ENCODE data around the gene OBSCN.

OBSCN gene

DNA sequence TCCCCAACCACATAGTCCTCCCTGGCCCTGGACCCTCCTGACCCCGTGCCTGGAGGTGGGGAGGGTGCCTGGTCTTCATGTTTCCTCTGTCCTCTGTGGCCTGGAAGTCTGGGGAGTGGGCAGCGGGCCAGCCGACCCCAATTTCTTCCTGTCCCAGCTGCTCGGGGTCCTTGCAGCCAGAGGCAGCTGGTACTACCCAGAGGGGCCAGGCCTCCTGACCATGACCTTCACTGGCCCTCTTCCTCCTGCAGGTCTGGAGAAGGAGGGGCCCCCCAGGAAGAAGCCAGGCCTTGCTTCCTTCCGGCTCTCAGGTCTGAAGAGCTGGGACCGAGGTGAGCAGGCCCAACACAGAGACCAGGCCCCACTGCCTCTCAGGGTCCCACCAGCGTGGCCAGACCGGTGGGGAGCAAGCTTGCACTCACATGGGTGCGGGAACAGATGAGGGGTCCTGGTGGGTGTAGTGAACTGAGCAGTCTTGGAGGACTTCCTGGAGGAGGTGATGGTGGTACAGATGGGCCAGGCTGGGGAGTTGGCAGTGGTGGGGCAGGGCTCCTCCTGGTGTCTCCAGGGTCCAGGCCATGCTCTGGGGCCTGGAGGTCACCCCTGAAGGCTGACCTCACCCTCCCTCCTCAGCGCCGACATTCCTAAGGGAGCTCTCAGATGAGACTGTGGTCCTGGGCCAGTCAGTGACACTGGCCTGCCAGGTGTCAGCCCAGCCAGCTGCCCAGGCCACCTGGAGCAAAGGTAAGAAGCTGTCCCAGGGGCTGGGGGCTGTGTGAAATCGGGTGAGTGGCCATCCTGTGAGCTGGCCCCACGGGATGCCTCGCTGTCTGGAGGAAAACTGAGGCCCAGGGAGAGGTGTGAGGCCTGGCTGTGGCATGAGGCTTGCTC lies 166.1 kb downstream of the OBSCN start:
- DNase-seq, result no peak

DNA sequence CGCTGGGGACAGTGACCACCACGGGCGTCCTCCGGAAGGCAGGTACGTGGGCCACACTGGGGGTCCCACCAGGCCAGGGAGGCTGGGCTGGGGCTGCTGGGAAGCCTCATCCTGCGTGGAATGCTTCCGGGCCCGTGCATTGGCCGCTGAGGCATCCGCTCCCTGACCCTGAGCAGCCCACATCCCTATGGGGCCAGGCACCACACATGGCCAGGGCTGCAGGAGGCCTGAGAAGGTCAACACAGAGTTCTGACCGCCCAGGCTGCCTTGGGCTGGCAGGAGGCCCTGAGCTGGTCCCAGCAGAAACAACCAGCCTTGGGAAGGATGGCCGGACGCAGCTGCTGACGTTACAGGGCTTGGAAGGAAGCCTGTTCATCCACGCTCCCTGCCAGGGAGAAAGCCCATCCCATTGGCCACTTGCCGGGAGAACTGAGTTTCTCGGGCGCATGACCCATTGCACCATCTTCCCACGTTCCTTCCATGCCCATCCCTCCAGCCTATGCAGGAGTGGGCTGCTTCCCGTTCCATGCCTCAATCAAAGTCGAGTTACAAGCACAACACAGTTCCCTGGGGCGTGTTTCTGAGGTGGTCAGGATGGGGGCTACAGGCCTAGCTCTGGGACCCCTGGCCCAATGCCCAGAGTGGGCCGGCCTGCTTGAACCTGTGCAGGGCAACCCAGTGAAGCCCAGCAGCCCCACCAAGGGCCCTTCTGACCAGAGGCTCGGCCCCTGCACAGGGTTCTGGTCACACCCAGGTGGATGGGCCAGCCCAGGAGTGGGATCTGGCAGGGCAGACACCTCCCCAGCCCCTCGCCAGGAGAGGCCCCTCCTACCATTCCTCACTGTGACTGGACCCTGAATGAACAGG lies 167.1 kb downstream of the OBSCN start:
- no peak for DNase-seq

DNA sequence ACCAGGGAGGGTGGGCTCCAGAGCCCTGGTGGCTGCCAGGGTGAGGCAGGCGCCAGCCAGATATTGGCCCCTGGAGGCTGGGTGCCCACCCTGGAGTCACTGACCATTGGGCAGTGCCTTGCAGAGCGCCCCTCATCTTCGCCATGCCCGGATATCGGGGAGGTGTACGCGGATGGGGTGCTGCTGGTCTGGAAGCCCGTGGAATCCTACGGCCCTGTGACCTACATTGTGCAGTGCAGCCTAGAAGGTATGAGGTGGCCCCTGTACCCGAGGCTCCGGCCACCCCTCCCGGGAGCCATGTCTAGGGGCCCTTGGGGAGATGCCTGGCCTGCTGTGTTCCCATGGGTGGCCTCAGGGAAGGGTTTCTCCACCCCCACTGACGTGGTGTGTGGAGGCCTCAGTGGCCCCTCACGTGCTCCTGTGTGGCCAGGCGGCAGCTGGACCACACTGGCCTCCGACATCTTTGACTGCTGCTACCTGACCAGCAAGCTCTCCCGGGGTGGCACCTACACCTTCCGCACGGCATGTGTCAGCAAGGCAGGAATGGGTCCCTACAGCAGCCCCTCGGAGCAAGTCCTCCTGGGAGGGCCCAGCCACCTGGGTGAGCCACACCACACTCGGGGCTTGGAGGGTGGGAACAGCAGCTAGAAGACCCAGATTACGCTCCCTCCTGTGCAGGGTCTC lies 167.9 kb downstream of the OBSCN start:
- DNase-seq, result no peak

DNA sequence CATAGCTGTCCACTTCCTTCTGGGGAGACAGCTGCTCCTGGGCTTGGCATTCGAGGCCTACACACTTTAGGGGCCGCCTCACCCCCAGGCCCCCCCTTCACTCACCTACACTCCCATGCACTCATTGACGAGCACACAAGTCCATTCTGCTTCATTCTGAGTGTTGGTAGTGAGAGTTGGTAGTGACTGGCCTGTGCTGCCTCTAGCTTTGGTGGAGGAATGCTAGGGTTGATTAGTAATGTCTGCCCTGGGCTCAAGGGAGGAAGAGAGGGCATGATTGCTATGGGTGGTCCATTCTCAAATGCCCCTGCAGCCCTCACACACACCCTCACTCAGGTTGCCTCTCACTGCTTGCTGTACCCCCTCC lies 168.4 kb downstream of the OBSCN start:
- no peak for DNase-seq

DNA sequence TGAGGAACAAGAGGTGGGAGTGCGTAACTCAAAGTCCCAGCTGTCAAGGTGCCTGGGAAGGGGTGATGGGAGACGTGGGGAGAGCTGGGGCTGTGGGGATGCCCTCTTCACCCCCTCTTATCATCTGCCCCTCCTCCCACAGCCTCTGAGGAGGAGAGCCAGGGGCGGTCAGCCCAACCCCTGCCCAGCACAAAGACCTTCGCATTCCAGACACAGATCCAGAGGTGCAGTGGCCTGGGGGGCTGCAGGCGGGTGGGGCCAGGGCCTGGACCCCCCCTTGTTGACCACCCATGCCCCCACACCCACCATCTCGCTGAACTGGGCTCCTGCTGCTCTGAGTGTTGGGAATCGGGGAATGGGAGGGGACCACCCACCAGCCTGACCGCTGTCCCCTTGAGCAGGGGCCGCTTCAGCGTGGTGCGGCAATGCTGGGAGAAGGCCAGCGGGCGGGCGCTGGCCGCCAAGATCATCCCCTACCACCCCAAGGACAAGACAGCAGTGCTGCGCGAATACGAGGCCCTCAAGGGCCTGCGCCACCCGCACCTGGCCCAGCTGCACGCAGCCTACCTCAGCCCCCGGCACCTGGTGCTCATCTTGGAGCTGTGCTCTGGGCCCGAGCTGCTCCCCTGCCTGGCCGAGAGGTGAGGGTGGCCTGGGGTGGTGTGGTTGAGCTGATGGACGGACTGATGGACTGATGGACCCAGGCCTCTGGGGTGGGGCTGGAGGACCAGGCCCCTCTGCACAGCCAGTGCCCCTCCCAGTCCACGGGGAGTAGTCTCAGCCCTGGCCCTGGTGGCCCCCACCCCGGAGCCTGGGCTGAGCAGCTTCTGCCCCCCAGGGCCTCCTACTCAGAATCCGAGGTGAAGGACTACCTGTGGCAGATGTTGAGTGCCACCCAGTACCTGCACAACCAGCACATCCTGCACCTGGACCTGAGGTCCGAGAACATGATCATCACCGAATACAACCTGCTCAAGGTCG lies 169.1 kb downstream of the OBSCN start:
- no peak for DNase-seq

DNA sequence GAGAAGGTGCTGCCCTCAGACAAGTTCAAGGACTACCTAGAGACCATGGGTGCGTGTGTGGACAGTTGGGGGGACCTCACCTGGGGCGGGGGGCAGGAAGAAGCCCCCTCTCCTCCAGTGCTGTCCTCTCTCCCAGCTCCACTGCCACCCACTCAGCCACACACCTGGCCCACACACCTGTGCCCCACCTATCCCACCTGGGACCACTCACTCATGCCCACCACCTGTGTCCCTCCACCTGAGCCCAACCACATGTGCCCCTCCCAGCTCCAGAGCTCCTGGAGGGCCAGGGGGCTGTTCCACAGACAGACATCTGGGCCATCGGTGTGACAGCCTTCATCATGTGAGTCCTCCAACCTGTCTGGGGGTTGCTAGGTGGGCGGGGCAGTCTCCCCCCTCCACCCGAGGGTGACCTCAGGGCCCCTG lies 169.8 kb downstream of the OBSCN start:
- no peak for DNase-seq

DNA sequence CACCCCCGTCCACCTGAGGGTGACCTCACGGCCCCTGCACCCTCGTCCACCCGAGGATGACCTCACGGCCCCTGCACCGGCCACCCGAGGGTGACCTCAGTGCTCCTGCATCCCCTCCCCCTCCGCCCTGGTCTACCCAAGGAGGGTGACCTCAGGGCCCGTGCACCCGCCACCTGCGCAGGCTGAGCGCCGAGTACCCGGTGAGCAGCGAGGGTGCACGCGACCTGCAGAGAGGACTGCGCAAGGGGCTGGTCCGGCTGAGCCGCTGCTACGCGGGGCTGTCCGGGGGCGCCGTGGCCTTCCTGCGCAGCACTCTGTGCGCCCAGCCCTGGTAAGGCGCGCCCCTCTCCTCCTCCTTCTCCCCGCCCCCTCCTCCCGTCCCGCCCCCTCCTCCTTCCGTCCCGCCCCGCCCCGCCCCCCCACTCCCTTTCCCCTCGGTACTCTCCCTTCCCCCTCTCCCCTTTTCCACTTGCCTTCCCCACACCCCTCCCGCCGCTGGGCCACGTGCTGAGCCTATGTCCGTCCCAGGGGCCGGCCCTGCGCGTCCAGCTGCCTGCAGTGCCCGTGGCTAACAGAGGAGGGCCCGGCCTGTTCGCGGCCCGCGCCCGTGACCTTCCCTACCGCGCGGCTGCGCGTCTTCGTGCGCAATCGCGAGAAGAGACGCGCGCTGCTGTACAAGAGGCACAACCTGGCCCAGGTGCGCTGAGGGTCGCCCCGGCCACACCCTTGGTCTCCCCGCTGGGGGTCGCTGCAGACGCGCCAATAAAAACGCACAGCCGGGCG lies 170.4 kb downstream of the OBSCN start:
- DNase-seq, result peak; percentile 84

DNA sequence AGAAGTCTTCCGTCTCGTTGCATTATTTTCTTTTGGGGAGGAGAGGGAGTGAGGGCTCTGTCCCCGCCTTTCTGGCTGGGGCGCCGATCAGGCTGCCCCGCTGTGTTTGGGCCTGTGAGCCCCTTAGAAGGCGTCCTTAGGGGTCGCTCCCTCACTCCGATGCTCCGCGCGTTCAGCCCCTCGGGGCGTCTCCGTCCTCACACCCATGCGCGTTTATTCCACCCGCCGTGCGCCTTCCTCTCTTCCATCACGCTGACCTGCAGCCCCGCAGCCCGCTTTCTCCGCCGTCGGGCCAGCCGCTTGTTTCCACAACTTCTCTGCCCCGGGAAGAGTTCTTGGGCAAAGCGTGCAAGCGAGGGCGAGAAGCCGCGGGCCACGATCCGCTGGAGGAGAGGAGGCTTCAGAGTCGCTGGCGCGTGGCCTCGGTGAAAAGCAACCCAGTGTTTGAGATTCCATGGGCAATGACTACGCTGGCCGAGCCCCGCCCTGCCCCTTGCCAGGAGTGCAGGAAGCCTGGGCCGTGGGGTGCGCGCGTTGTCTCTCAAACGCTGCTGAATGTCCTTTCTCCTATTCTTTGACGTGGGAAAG lies 171.1 kb downstream of the OBSCN start:
- no peak for DNase-seq

DNA sequence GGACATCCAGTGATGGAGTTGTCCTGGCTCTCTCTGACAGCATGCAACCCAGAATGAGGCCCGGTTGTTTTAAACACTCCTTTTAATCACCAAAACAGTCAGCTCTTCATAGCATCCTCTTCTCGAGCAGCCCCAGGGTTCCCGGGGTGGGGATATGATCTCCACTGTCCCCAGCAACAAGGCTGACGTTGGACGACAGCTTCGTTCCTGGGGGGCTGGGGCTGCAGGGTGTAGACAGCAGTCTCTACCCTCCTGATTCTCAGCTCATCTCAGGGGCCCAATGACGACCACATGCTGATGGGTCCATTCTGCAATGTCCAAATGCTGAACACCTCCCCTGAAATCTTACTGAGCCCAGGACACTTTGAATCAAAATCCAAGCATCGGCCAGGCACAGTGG lies 171.8 kb downstream of the OBSCN start:
- no peak for DNase-seq

DNA sequence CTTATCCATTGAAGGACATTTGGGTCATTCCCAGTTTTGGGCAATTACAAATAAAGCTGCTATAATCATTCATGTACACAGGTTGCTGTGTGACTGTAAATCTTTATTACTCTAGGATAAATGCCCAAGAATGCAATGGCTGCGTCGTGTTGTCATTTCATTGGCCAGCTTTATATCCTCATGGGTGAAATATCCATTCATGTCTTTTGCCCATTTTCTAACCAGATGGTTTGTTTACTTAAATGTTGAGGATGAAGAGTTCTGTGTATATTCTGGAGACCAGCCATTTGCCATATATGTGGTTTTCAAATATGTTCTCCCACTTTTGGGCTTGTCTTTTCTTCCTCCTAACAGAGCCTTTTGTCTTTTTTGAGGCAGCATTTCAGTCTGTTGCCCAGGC lies 173.5 kb downstream of the OBSCN start:
- no peak for DNase-seq

DNA sequence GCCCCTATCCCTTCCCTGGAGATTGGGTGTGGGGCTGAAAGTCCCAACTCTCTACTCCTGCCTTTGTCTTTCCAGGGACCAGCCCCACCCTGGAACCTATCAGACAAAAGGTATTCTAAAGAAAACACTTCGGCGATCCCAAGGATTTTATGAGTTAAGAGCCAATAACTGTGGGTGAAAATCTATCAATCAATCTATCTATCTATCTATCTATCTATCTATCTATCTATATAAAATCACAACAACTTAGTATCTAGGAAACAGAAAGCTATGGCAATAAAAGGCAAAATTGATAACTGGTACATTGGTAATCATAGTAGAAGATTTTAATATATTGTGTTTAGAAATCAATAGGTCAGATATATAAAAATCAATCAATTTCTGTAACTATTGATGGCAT lies 175.9 kb downstream of the OBSCN start:
- no peak for DNase-seq

DNA sequence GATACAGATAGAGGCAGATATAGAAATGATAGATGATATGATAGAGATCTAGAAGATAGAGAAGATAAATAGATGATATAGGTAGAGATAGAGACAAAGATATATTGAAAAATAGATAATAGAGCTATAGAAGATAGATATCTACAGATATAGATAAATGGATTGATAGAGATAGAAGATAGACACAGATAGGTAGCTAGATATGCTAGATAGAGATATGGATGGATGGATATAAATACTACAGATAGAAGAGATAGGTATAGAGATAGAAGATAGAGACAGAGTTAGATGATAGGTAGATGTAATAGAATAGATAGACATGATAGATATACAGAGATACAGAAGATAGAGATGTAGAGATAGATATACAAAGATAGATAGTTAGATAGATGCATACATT lies 177.4 kb downstream of the OBSCN start:
- no peak for DNase-seq

DNA sequence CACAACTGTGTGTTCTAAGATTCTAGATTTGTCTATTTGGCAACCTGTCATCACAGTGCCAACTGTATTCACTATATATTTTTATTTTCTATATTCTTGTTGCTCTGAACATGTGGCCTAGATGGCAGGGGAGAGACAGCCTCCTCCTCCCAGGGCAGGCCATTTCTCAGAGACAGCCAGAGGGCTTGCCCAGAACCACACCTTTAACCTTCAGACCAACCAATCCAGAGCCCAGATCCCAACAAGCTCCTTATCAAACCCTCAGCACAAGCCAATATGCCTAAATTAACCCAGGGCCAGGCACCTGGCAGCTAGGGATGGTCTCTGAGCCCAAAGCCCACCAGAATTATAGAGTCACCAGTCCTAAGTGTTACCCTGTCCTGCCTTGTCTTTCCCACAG lies 179.5 kb downstream of the OBSCN start:
- no peak for DNase-seq

DNA sequence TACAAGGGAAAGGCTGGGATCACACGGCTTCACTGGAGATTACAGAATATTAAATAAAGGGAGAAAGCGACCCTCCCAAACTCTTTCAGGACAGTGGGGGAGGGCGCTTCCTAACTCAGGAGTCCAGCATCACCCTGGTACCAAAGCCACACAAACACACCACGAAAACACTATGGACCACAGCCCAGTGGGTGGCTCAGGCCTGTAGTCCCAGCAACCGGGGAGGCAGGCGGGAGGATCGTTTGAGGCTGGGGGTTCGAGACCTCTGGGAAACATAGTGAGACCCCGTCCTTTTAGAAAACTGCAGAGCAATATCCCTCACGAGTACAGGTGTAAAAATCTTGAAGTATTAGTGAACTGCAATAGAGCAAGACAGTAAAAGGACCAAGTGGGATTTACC lies 182.8 kb downstream of the OBSCN start:
- no peak for DNase-seq

DNA sequence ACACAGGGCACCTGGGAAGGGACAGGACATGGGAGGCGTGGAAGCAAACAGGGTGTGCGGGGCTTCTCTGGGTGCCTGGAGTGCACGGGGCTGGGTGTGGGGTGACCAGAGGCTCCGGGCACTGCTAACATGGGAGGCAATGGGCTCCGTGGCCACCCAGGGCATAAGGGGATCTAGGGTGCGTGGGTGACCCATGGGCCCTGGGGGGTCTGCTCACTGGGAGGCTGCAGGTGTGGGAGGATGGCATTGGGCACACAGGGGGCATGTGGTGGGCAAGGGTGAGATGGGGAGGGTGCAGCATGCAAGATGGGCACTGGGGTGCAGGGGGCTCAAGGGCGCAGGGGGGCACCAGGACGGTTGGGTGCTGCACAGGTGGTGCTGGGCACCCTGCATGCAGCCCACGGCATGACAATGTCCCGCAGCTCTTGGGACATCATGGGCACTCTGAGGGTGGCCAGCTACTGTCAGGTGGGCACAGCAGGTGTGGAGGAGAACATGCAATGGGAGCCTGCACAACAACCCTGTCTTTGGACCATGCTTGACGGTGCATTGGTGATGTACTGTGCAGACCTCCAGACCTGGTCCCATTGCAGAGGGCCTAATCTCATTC lies 183.7 kb downstream of the OBSCN start:
- no peak for DNase-seq

DNA sequence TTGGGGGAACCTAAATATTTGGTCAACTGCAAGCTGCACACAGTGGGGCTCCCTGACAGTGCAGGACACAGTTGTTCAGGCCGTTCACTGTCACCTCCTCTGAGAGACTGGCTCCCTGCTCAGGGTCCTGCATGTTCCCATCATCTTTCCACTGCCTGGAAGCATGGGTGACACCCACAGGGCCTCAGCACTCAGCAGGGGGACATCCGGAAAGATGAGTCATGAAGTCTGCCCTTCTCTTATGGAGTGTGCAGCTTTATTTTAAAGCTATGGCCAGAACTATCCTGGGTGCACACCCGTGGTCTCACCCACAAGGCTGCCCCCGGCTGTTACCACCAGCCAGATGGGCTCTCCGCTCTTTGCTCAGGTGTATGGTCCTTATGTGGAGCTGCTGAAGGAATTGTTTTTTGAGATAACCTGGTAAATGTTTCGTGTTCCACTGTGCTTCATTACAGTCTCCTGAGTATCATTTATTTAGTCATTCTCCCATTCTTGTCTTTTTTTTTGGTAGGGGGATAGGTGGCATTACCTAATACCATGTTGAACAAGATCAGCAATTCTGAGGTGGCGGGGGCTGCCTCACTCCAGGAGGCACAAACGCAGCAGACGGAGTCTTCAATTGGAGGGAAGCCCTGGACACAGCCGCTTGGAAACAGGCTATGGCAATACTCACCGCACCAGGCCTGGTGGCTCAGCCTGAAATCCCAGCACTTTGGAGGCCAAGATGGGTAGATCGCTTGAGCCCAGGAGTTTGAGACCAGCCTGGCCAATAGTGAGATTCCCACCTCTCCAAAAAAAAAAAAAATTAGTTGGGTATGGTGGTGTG lies 184.5 kb downstream of the OBSCN start:
- DNase-seq, result no peak

DNA sequence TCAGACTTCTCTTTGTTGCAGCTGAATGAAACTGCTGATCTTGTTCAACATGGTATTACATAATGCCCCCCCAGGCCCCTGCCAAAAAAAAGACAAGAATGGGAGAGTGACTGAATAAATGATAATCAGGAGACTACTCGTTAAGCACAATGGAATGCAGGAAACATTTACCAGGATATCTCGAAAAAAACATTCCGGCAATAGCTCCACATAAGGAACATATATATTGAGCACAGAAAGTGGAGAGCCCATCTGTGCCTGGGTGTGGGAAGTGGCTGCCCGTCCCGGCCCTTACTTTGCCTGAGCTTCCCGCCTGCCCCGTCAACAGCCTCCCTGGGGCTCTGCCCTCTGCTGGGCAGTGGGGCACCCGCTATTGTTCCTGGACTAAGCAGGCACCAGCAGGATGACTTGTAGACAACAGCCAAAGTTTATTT lies 185.4 kb downstream of the OBSCN start:
- no peak for DNase-seq

DNA sequence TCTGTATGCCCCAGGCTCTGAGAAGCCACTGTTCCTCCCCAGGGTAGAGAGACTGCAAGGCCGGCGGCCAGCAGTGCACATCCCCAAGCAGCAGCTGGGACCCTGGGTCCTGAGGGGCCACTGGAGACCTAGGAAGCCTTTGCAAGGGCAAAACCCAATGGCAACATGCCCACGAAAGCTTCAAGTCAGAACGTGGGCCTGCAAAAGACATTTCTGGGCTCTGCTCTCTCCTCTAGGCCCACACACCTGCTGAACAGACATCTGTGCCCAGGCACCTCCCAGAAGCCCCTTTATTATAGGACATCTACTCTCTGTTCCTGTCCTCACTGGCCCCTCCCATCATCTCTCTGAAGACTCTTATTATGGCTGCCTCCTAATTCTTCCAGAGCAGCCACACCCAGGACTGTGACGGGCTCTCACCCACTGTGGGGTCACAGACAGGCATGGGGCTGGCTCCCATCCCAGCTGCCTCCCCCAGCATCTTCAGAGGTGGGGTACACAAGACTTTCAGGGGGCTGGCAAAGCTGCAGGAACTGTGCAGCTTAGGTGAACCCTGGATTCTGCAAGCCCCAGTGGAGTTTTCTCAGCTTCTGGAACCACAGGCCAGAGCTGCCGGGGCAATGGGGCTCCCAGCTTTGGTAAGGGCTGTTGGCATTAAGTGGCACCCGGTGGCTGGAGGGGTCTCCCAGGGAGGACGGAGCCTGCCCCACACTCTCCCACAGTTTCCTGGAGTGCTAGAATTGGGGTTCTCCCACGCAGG lies 186.1 kb downstream of the OBSCN start:
- no peak for DNase-seq
